MM.1S (cell line): ENCODE data around the gene MPZL2.

ENCODE experiments used
- CTCF ChIP-seq: fragments of 300-600 bp; sonication (generic); IDR thresholded peaks from 2 replicates; pipeline ENCODE4 v1.5.1; 2016; ENCODE audit warnings: antibody characterized with exemption, low read length, mixed read lengths
- EZH2 ChIP-seq: fragments of 300-600 bp; sonication (generic); optimal IDR thresholded peaks from 2 replicates; pipeline ENCODE3; 2017; ENCODE audit warnings: low read depth, mild to moderate bottlenecking, antibody characterized with exemption, low read length, mixed read lengths
- EZH2phosphoT487 ChIP-seq: fragments of 300-600 bp; sonication (generic); IDR thresholded peaks from 2 replicates; pipeline ENCODE4 v1.6.1; 2018; ENCODE audit warnings: antibody characterized with exemption, low read length

- TF ChIP-seq EZH2 (no peak), CTCF (no peak), EZH2phosphoT487 (no peak)
Observed at GRCh38 chr11:118206391-118207031, 57.6 kb downstream of the MPZL2 start.
